ENCODE measurements around the gene CPVL. TPM values are rescaled to one million over a fixed set of nuclear protein-coding genes. Genes with fewer than 3 reads are reported as not detected.

CPVL gene
- total and polyA plus RNA-seq, 8 donors: 1.6 to 25.6 (median 2.9) TPM

GRCh38 chr7:28956608-28957063 lies 189.7 kb downstream of the CPVL start:
- Histone ChIP-seq H3K4me3 (peak overlapping the region; percentile 21 to 64 (median 52)), H3K27ac (peak overlapping the region in 3 of 4 donors; percentile 17 to 42 (median 39)), H3K4me1 (peaks cover 0 to 6% (median 5%) of the 10 kb centered on the region in 3 donors), H3K9me3 (no peaks in the 10 kb centered on the region), H3K27me3 (no peaks in the 10 kb centered on the region), H3K36me3 (no peaks in the 10 kb centered on the region)
- FAIRE-seq: no peak
- peak; percentile 67 to 81 (median 75) for ATAC-seq
- intact Hi-C loops (cut with DNase I): loop anchor here in 1 of 3 donors (10.0 kb wide), 1 partner anchor 148 kb away; no protein-coding TSS in a partner anchor
- DNase-seq: peak; percentile 56 to 90 (median 76)
- TF ChIP-seq CTCF (IDR thresholded peaks at IDR 0.05): peak in 1 of 4 donors; percentile 44
- WGBS, 2 donors: 0 to 1% methylated on average over 34 to 39 of the region's 39 CpGs

DNA sequence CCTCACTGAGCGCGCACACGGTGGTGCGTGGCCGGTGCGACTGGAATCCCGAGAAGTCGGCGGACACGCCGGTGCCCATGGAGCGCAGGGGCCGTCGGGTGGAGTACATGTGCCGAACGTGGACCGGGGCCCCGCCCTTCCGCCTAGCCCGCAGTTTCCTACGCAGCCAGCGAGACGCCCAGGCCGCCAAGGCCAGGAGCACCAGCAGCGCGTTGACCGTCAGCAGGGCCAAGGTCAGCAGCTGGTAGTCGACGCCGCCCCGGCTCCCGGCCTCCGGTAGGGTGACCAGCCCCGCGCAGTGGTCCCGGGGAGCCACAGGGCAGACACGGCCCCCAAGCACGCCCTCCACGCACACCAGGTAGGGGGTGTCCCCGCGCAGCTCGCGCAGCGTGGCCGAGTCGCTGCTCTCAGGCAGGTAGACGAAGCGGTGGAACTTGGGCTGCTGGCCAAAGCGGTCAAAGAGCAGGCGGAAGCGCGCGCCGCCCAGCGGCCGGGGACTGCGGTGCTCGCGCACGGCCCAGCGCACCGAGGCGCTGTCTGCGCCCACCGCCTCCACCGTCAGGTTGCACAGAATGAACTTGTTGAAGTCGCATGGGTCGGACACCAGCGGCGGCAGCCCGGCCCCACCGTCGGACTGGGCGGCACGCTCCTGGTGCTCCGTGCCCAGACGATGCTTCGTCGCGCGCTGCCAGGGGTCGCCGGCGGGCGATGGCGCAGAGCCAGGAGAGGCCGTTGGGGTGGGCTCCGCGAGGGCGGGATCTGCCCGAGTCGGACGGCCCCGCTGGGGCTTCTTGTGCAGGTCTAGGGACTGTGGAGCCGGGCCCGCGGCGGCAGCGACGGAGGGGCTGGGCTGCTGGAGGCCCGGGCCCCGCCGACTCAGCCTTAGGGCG lies 190.4 kb downstream of the CPVL start:
- FAIRE-seq: no peak
- WGBS, 2 donors: 4% methylated on average over 92 to 104 of the region's 104 CpGs
- peak; percentile 83 to 90 (median 88) for ATAC-seq
- Histone ChIP-seq H3K9me3 (no peaks in the 10 kb centered on the region), H3K27ac (peak overlapping the region in 3 of 4 donors; percentile 17 to 42 (median 39)), H3K27me3 (no peaks in the 10 kb centered on the region), H3K4me3 (peak overlapping the region; percentile 21 to 64 (median 52)), H3K4me1 (peaks cover 0 to 6% (median 5%) of the 10 kb centered on the region in 3 donors), H3K36me3 (no peaks in the 10 kb centered on the region)
- DNase-seq: peak; percentile 79 to 96 (median 92)
- TF ChIP-seq CTCF (IDR thresholded peaks at IDR 0.05): peak; percentile 68 to 75 (median 71)
- intact Hi-C loops (cut with DNase I): loop anchor here in 1 of 3 donors (10.0 kb wide), 1 partner anchor 149 kb away; no protein-coding TSS in a partner anchor

- H3K36me3 ChIP-seq: no peaks in the 10 kb centered on the region
- ATAC-seq: no peak
- H3K27me3 ChIP-seq: no peaks in the 10 kb centered on the region
- WGBS, 2 donors: 41 to 44% methylated on average over 22 of the region's 22 CpGs
- no peak for TF ChIP-seq CTCF (IDR thresholded peaks at IDR 0.05)
- peaks cover 0 to 6% (median 5%) of the 10 kb centered on the region in 3 donors for H3K4me1 ChIP-seq
- no peak overlapping the region for H3K27ac ChIP-seq
- intact Hi-C loops (cut with DNase I): loop anchor here in 1 of 3 donors (10.0 kb wide), 1 partner anchor 149 kb away; no protein-coding TSS in a partner anchor
- peak overlapping the region in 2 of 4 donors; percentile 53 to 64 for H3K4me3 ChIP-seq
- no peak for FAIRE-seq
- peak in 1 of 6 donors; percentile 13 for DNase-seq
- no peaks in the 10 kb centered on the region for H3K9me3 ChIP-seq
Observed at GRCh38 chr7:28955356-28955717, 191.0 kb downstream of the CPVL start.

- FAIRE-seq (no peak), ATAC-seq (no peak), DNase-seq (no peak)
- intact Hi-C loops (cut with DNase I): loop anchor here in 1 of 3 donors (10.0 kb wide), 1 partner anchor 150 kb away; no protein-coding TSS in a partner anchor
- H3K36me3 ChIP-seq: no peaks in the 10 kb centered on the region
- H3K4me1 ChIP-seq: peaks cover 0 to 6% (median 5%) of the 10 kb centered on the region in 3 donors
- H3K27ac ChIP-seq: no peak overlapping the region
- TF ChIP-seq CTCF (IDR thresholded peaks at IDR 0.05): no peak
- H3K4me3 ChIP-seq: no peak overlapping the region
- no peaks in the 10 kb centered on the region for H3K27me3 ChIP-seq
- H3K9me3 ChIP-seq: no peaks in the 10 kb centered on the region
- 69 to 72% methylated on average over 5 of the region's 5 CpGs for WGBS, 2 donors
Observed at GRCh38 chr7:28954946-28955345, 191.4 kb downstream of the CPVL start.
